ENCODE data around the gene NINJ2.
"Not testable (repeated sequence)": the region's sequence is repeated elsewhere in the genome, so short reads cannot be mapped to it uniquely, and the experiment has no call there.

The NINJ2 gene

GRCh38 chr12:663293-663871, at the start of gene NINJ2:
NINJ2 (minus strand) TSS chr12:663445; CDS start chr12:663360, 85 bp downstream.
- peak; percentile 8 for DNase-seq

GRCh38 chr12:712172-712863, 49.1 kb upstream of the NINJ2 start:
- no peak for DNase-seq

- no peak for DNase-seq
Measured at GRCh38 chr12:709455-710020, 46.3 kb upstream of the NINJ2 start.

- DNase-seq: not testable (repeated sequence)
Measured at GRCh38 chr12:708084-708483, 44.8 kb upstream of the NINJ2 start.

GRCh38 chr12:704516-705242, 41.4 kb upstream of the NINJ2 start:
- DNase-seq: no peak

GRCh38 chr12:701896-702539, 38.8 kb upstream of the NINJ2 start:
- DNase-seq: peak; percentile 43

- DNase-seq: no peak
Measured at GRCh38 chr12:700016-700415, 36.8 kb upstream of the NINJ2 start.

GRCh38 chr12:698222-698621, 35.0 kb upstream of the NINJ2 start:
- DNase-seq: not testable (repeated sequence)

- no peak for DNase-seq
Measured at GRCh38 chr12:697481-697880, 34.2 kb upstream of the NINJ2 start.

GRCh38 chr12:694734-695503, 31.7 kb upstream of the NINJ2 start:
- no peak for DNase-seq

GRCh38 chr12:693934-694533, 30.8 kb upstream of the NINJ2 start:
- DNase-seq: no peak

- DNase-seq: no peak
Measured at GRCh38 chr12:692274-692673, 29.0 kb upstream of the NINJ2 start.

- DNase-seq: no peak
Measured at GRCh38 chr12:690466-690865, 27.2 kb upstream of the NINJ2 start.

- DNase-seq: peak; percentile 49
Measured at GRCh38 chr12:685388-685787, 22.1 kb upstream of the NINJ2 start.

GRCh38 chr12:684416-684815, 21.2 kb upstream of the NINJ2 start:
- DNase-seq: peak; percentile 57

GRCh38 chr12:681568-682256, 18.5 kb upstream of the NINJ2 start:
- DNase-seq: no peak

GRCh38 chr12:678747-679712, 15.8 kb upstream of the NINJ2 start:
- no peak for DNase-seq

GRCh38 chr12:675562-675961, 12.3 kb upstream of the NINJ2 start:
- DNase-seq: no peak

- no peak for DNase-seq
Measured at GRCh38 chr12:674272-674781, 11.1 kb upstream of the NINJ2 start.

- DNase-seq: no peak
Measured at GRCh38 chr12:673849-674248, 10.6 kb upstream of the NINJ2 start.
